HG02798 (cell line): ENCODE measurements around the gene TFEB.
"Not testable (repeated sequence)": the region's sequence is repeated elsewhere in the genome, so short reads cannot be mapped to it uniquely, and the experiment has no call there.

Experiments
- ATAC-seq: cut with Tn5 transposase; IDR thresholded peaks from one replicate; pipeline ENCODE4 v1.9.1; 2021; ENCODE audit warnings: mild to moderate bottlenecking; ENCODE audit not compliant: unreplicated experiment, poor library complexity

TFEB gene

DNA sequence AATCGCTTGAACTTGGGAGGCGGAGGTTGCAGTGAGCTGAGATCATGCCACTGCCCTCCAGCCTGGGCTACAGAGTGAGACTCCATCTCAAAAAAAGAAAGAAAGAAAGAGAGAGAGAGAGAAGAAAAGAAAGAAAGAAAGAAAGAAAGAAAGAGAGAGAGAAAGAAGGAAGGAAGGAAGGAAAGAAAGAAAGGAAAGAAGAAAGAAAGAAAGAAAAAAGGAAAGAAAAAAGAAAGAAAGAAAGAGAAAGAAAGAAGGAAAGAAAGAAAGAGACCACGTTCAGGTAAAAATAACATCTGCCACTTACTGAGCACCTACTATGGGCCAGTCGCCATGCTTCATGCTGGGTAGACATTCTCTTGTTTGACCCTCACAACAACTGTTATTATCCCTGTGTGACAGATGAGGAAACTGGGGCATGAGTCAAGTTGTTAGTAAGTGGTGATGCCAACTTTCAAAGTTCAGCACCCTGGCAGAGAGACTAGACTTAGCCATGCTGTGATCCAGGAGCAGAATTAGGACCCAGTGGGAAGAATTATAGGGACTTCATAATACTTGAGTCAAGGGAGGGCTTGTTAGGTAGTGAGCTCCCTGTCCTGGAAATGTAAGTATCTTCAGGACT is 30.7 kb upstream of the TFEB start:
- not testable (repeated sequence) for ATAC-seq

DNA sequence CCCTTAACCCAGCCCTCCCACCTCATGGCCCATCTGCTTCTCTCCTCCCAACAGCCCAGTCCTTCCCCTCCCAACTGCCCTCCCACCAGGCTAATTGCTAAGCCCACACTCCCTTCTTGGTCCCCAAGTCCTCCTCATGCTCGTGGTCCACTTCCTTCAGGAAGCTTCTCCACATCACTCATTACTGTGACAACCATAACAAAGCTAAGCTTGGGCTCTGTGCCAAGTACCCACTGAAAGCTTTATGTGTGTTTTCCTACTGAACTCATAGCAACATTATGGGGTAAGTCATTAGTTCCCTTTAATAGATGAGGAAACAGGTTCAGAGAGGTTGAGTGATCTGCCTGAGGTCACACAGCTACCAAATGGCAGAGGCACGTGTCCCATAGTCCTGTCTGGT is 28.1 kb upstream of the TFEB start:
- ATAC-seq: no peak

DNA sequence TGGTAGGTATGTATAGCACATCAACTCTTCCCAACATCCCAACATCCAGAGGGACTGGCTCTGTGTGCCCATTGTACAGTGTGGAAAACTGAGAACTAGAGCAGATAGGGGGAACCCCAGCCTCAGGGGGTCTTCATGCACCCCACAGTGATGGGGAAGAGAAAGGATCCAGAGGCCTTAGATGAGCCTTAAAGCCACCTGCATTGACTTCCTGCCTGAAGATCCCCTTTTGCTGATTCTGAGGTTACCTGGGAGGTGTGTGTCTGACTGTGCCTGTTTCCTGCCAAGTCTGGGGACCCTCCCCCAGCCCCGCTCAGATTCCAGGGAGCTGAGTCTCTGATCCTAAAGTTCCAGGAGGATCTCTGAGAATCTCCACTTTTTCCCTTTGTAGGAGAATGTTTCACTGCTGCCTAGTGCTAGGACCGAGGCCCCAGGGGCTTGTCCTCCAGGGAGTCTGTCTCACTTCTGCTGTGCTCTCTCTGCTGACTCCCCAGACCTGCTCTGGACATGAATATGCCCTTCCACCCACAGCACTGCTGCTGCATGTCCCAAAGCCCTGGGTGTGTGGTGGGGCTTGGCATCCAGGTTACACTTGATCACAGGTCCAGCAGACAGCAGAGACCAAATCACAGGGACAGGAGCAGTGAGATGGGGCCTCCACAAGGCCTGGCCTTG is 24.6 kb upstream of the TFEB start:
- ATAC-seq: no peak

DNA sequence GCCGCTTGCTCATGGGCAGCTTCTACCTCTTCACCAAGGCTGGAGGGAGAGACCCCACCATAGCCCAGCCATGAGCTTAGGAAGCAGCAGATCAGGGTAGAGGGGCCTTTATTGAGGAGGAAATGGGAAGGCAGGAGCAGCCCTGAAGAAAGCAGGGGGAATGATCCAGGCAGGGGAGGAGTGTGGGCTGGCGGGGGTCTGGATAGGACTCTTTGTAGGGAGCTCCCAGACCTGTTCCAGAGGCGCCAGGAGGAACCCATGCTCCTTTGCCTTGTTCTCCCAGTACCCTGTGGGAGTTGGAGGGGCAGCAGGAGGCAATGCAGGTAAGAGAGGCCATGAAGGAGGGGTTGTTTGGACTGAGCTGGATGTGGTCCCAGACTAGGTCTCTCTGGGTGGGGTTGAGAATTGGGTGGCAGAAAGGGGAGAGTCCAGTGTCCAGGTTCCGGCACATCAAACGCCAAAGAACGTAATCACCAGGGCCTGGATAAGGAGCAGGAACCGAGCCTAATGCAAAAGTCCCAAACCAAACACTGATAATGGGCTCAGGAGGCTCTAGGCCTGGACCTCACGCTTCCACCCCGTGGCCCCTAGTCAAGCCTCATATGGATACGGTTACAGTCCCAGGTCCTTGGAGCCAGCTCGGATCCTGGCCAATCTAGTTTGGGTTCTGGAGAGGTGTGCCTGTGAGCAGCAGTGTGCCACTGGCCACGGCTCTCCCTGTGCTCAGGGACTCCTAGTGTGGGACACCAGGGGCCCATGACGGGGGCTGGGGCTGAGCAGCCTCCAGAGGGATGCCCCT is 23.9 kb upstream of the TFEB start:
- no peak for ATAC-seq

DNA sequence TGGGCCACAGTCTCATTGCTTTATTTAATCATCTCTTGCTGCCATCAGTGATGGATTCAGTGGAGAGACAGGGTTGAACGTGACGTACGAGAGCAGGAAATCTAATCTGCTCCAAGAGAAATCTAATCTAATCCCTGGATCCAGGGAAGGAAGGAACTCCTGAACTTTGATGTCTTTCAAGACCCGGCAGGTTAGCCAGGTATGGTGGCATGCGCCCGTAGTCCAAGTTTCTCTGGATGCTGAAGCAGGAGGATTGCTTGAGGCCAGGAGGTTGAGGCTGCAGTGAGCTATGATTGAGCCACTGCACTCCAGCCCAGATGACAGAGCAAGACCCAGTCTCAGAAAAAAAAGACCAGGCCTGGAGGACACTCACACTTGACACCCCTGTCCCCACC is 23.2 kb upstream of the TFEB start:
- ATAC-seq: no peak

DNA sequence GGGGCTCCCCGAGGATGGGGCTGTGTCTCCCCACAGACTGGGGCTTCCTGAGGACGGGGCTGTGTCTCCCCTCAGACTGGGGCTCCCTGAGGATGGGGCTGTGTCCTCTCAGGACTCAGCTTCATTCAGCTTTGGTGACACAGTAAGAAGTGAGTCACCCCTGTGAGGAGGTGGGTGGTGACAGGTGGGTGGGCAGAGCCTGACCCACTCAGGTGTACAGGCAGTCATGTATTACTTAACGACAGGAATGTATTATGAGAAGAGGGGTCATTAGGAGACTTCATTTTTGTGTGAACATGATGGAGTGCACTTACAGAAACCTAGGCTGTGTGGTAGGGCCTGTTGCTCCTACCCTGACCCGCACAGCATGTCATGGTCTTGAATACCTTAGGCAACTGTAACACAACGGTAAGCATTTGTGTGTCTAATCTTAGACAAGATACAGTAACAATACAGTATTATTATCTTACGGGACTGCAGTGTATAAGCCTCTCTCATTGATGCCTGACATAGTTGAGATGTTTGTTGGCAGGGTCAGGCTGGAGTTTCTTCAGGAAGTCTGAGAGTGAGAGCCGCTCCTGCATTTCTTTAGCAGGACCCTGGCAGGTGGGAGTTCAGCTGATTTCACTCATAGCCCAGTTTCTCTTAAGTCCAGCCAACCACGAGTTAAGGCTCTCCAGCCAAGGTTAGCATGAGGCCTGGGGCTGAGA is 22.7 kb upstream of the TFEB start:
- ATAC-seq: no peak

DNA sequence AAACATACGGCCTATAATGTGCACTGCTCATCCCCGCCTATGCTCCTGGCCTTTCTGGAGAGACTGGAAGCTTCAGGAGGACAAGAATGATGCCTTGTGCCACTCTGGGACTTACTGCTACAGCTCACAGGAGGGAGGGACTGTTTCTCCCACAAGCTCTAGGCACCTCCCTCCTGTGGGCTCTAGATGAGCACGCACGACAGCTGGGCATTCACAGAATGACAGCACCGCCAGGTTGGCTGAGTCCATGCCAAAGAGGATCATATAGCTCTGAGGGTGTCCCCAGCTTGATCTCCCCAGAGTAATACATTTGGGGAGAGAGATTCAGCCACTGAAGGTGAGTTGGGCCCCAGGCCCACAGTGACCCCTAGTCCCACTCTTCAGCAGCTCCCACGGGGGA is 21.9 kb upstream of the TFEB start:
- ATAC-seq: no peak

DNA sequence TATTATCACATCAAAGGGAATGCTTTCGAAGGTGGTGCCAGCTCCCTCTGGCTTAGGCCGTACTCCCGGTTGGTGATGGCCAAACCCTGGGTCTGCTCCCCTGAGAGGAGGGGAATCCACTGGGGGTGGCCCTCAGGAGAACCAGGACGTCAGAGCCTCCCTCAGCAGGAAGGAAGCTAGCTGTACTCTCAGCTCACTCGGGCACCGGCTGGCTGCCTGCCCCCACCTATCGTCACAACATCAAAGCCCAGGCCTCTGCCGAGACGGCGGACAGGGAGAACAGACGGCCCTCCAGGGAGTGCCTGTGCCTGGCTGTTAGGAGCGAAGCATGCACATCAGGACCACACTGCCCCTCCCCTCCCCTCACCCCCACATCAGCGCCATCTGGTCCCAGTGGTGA is 20.9 kb upstream of the TFEB start:
- no peak for ATAC-seq

DNA sequence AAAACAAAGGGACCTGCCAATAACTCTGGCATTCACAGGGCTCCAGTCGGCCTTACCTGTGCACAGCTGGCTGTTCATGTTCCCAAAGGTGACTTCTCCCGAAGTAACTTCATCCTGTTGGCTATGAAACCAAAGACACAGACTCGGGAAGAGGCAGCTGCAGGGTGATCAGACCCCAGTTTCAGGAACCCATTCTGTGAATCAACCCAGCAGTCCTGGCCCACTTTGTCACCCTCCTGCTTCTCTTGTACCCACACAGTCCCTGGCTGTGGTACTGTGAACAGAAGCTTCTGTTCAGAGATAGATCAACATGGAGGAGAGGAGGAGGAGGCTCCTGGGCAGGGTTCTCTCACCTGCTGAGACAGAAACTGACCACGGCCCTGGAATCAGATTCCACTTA is 20.5 kb upstream of the TFEB start:
- no peak for ATAC-seq

DNA sequence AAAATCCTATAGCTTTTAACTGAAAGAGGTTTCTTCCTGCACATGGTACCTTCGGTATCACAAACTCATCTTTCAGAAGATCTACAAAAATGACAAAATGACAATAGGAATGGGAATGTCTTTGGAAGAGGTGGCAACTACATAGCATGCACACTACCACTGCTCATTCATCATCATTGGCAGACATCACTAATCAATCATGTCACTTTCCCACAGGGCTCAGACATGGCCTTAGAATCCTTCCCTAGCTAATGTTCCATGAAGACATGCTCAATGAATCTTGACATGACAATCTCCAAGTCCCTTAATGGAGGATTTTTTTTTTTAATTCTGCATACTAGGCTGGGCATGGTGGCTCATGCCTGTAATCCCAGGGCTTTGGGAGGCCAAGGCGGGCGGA is 15.0 kb upstream of the TFEB start:
- no peak for ATAC-seq

DNA sequence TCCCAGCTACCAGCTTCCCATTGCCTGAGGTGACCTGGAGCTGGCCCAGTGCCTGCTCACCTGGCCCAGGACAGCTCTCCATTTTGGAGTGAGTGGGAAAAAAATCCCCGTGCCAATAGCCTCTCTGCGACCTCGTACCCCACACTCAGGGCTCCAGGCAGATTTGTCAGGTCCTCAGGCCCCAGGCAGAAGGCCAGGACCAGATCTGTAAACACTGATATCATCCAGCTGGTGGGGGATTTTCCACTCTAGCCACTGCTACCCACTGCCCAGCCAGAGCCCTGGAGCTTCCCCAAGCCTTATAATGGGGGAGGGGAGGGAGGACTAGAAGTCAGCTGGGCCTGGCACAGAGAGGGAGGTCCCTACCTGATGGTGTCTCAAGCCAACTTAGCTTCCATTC is 13.1 kb upstream of the TFEB start:
- no peak for ATAC-seq

DNA sequence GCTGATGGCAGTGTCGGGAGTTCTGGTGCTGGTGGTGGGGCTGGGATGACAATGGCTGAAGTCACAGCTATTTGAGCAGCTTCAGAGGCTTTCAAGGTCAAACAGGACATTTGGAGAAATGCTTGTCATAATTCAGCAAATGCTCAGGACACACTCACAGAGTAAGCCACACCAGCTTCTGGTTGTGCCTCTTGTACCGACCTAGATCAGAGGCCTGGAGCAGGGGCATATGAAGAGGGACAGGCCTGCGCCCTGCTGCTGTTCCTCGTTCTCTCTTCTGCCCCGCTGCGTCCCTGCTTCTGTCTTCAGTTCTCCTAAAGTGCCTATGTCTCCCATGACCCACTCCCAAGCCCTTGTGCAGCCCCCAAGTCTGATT is 12.7 kb upstream of the TFEB start:
- no peak for ATAC-seq

DNA sequence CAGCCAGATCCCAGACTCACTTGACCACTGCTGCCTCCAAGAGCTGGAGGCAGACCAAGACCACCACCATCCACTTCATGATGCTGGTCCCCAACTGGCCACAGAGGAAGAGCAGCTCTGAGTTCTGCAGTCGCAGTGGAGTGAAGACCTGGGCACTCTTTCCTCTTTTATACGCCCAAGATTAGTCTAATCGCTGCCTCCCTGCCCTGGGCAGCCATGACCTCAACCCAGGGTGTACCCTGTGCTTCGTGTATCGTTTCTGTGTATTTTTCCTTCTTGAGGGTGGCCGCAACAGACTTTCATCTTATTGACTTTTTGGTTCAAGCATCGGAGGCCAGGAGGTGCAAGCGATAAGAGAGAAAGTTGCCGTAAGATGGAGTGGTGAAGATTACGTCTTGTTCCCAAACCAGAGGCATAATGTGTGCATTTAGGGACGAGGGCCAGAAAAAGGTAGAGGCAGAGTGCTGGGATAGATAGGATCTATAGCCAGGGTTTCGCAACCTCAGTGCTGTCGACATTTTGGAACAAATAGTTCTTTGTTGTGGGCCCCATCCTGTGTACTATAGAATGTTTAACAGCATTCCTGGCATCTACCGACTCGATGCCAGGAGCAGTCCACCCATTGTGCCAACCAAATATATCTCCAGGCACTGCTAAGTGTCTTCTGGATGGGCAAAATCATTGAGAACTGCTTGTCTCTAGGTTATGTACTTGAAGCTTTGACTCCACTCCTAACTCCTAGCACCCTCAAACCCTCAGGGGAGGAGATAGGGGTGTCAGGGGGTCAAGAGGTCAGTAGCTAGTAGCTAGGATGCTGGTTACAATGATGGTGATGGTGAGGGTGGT is 12.1 kb upstream of the TFEB start, which contains the start of gene PGC:
Gene PGC (minus strand): TSS at position 142 of the 846 bp plus-strand sequence. CDS start 63 bp downstream, at position 79.
- ATAC-seq: no peak

DNA sequence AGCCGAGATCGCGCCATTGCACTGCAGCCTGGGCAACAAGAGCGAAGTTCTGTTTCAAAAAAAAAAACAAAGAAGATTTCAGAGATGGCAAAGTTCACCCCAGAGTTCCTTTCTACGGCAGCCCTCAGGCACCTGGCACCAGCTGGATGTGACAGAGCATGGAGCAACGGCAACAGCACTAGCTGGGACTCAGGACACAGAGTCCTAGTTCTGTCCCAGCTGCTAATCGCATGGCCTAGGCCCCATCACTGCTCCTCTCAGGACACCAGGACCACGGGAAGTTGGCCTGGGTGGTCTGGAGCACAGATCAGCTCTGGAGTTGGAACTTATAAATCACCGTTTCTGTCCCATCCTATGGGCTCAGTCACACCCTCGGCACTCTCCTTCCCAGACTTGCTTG is 10.7 kb upstream of the TFEB start:
- ATAC-seq: no peak

DNA sequence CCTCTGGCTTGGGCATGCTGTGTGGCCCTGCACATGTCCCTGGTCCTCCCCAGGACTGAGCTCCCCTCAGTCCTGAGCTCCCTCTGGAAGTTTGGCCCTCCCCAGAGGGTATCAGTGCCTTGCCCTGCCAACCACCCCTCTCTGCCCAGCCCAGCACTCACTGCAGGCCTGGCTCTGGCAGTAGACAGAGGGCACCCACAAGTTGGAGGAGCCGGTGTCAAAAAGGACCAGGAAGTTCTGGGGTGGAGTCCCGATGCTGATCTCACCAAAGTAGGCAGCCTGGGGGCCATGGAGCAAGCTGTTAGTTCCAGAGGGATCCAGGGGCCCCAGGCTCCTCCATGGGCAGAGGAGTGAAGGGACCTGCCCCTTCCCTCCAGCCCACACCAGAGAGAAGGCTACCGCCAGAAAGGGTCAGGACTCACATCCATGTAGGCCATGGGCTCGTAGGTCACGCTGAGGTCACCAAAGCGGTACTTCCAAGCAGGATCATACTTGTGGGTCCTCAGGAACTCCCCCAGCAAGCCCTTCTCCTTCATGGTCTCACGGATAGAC is 8.9 kb upstream of the TFEB start:
- no peak for ATAC-seq

DNA sequence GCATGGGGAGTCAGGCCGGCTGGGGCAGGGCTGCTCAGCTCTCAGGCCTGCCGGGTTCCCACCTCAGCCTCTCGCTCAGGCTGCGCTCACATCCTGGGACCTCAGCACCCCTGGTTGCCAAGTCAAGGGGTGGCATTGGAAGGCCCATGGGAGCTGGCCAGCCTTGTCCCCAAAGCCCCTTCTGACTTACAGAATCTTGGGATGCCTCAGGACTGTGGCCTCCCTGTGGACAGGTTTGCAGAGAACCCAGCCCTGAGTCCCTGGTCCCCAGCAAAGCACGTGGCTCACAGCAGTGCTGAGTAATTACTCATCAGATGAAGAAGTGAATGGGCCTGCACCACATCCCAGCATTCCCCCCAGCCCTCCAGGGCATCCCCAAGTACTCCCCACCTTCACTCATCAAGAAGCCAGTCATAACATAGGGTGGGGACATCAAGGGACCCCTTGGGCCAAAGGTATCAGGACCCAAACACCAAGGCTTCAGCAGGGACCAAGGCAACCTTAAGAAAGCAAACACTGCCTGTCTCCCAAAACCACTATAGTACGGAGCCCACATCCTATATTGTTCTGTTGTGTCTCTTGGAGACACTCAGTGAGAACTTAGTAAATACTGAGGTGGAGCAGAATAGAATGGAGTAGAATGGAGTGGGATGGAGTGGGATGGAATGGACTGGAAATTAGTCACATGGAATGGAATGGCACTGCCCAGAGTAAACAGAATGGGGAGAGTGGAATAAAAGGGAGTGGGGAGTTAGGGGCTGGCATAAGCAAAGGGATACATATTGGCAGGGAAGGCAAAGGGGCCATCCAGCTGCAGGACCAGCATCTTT is 8.2 kb upstream of the TFEB start:
- no peak for ATAC-seq

DNA sequence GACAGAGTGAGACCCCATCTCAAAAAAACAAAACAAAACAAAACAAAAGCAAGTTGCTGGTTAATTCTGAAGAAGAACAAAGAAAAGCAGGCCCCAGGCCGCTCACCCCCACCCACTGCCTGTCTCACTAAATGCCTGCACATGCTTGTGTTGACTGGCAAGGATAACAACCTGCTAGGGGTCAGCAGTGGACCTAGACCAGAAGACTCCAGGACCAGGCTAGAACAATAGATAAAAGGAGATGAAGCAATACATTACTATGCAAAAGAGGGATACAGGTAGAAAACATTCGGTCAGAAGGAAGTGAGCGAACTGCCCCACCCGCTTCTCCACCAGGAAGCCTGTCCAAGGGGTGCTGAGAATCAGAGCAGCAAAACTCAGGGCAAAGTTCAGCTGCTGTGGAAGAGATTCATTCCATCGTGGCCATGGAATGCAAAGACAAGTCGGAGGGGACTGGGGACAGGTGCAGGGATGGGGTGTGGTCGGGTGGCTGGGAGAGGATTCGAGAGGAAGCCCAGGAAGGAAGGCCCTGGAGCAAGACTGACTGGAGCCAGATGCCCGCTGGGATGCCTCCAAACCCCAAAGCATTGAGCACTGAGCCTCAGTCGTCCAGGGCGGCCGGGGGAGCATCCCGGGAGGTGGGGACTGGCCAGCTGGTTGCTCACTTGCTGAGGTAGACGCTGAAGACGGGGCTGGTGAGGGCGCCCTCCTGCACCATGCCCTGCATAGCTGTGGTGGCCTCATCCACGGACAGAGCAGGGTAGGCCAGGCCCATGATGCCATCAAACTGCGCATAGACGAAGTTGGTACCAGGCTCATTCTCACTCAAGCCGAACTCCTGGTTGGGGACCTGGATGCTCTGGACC is 6.5 kb upstream of the TFEB start:
- no peak for ATAC-seq
